HL-60 (cell line): ENCODE results near the gene IFNAR2.

Experiments
- CTCF ChIP-seq: IDR thresholded peaks from one replicate; pipeline ENCODE4 v1.5.1; 2011; ENCODE audit warnings: low read length, control low read depth, inconsistent platforms; ENCODE audit not compliant: insufficient read depth
- GABPA ChIP-seq: IDR thresholded peaks from 2 replicates; pipeline ENCODE4 v1.6.1; 2012; ENCODE audit warnings: low read depth
- POLR2AphosphoS5 ChIP-seq: IDR thresholded peaks from 2 replicates; pipeline ENCODE4 v1.6.1; 2012; ENCODE audit warnings: low read depth
- REST ChIP-seq: IDR thresholded peaks from 2 replicates; pipeline ENCODE4 v1.6.1; 2012; ENCODE audit warnings: low read depth; ENCODE audit not compliant: insufficient replicate concordance
- SPI1 ChIP-seq: IDR thresholded peaks from 2 replicates; pipeline ENCODE4 v1.6.1; 2012; ENCODE audit warnings: low read depth, mild to moderate bottlenecking, borderline replicate concordance

GRCh38 chr21:33255404-33255803 lies 25.7 kb downstream of the IFNAR2 start:
- TF ChIP-seq CTCF (no peak), SPI1 (no peak), REST (no peak), GABPA (no peak), POLR2AphosphoS5 (no peak)
